ENCODE results near the gene KYNU.

DNA sequence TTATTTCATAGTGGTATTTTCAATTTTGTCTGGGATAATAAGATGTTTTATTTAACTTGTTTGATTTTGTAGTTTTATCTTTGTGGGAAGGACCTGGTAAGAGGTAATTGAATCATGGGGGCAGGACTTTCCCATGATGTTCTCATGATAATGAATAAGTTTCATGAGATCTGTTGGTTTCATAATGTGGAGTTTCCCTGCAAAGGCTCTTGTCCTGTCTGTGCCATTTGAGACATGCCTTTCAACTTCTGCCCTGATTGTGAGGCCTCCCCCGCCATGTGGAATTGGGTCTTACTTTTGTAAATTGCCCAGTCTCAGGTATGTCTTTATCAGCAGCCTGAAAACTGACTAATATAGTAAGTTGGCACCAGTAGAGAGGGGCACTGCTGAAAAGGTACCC, 174.0 kb downstream of the KYNU start:
- TF ChIP-seq, protein P1, sequence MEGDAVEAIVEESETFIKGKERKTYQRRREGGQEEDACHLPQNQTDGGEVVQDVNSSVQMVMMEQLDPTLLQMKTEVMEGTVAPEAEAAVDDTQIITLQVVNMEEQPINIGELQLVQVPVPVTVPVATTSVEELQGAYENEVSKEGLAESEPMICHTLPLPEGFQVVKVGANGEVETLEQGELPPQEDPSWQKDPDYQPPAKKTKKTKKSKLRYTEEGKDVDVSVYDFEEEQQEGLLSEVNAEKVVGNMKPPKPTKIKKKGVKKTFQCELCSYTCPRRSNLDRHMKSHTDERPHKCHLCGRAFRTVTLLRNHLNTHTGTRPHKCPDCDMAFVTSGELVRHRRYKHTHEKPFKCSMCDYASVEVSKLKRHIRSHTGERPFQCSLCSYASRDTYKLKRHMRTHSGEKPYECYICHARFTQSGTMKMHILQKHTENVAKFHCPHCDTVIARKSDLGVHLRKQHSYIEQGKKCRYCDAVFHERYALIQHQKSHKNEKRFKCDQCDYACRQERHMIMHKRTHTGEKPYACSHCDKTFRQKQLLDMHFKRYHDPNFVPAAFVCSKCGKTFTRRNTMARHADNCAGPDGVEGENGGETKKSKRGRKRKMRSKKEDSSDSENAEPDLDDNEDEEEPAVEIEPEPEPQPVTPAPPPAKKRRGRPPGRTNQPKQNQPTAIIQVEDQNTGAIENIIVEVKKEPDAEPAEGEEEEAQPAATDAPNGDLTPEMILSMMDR (IDR thresholded peaks at IDR 0.05), result no peak
- TF ChIP-seq POLR2A (IDR thresholded peaks at IDR 0.05), result no peak
